ENCODE results near the gene ERP29.

DNA sequence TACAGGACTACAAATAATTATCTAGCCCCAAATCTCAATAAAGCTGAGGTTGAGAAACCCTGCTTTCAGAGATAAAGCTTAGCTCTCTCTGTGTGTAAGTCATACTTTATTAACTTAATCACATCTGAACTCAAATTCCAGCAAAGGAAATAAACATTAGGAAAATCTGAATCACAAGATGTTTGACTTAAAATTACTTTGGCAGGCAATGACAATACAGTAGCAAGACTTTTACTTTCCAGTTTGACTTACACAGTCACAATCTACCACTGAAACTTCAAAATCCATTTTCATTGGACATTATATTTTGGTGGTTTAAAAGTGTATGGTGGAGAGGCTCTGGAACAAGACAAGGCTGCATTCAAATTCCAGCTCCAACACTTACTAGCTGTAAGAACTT is 11.7 kb upstream of the ERP29 start:
- no peak for TF ChIP-seq EZH2 (optimal IDR thresholded peaks at IDR 0.05; ENCODE audit: low read depth, low read length)
- TF ChIP-seq, protein P1, sequence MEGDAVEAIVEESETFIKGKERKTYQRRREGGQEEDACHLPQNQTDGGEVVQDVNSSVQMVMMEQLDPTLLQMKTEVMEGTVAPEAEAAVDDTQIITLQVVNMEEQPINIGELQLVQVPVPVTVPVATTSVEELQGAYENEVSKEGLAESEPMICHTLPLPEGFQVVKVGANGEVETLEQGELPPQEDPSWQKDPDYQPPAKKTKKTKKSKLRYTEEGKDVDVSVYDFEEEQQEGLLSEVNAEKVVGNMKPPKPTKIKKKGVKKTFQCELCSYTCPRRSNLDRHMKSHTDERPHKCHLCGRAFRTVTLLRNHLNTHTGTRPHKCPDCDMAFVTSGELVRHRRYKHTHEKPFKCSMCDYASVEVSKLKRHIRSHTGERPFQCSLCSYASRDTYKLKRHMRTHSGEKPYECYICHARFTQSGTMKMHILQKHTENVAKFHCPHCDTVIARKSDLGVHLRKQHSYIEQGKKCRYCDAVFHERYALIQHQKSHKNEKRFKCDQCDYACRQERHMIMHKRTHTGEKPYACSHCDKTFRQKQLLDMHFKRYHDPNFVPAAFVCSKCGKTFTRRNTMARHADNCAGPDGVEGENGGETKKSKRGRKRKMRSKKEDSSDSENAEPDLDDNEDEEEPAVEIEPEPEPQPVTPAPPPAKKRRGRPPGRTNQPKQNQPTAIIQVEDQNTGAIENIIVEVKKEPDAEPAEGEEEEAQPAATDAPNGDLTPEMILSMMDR (IDR thresholded peaks at IDR 0.05; ENCODE audit: low read length): no peak

All from MM.1S (cell line).